ENCODE measurements around the gene GMCL1.
A peak's percentile ranks its signal among the peaks of the same experiment; 100 is the strongest.
"Not testable (repeated sequence)": the region's sequence is repeated elsewhere in the genome, so short reads cannot be mapped to it uniquely, and the experiment has no call there.

Gene GMCL1

GRCh38 chr2:69796174-69796573, 33.3 kb upstream of the GMCL1 start:
- no peaks in the 10 kb centered on the region for H3K27me3 ChIP-seq (ENCODE audit: low read depth, low read length)
- no peaks in the 10 kb centered on the region for H3K9me3 ChIP-seq (ENCODE audit: control insufficient read depth in 1 of 2, low read length in 2 of 2)
- no peak overlapping the region for H3K4me3 ChIP-seq (ENCODE audit: low read depth in 1 of 2, low read length in 2 of 2)
- no peaks in the 10 kb centered on the region for H3K36me3 ChIP-seq (ENCODE audit: control insufficient read depth in 1 of 2, insufficient read depth in 2 of 2, low read length in 2 of 2)
- H3K4me1 ChIP-seq (ENCODE audit: control insufficient read depth in 1 of 2, insufficient read depth in 2 of 2, low read length in 2 of 2), result peaks cover 0 to 15% of the 10 kb centered on the region in 2 donors
- no peak overlapping the region for H3K27ac ChIP-seq (ENCODE audit: low read length)

DNA sequence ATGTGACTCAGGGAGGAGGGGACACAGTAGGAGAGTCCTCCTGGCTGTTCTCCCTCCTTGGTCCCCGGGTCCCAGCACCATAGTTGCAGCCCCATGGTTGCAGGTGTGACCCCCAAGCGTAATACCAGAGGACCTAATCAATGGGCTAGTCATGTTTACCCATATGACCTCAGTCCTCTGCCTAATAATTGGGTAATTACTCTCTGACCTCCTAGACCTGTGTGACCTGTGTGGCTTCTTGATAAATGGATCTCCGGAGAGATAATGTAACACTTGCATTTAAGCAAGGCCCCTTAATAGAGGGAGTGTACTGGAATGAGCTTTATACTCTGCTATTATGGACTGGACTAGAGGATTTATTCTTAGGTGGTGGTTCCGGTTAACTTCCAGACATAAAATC, 32.2 kb upstream of the GMCL1 start:
- Histone ChIP-seq H3K4me3 (ENCODE audit: low read depth in 1 of 2, low read length in 2 of 2) (no peak overlapping the region), H3K4me1 (ENCODE audit: control insufficient read depth in 1 of 2, insufficient read depth in 2 of 2, low read length in 2 of 2) (peaks cover 0 to 14% of the 10 kb centered on the region in 2 donors), H3K9me3 (ENCODE audit: control insufficient read depth in 1 of 2, low read length in 2 of 2) (no peaks in the 10 kb centered on the region), H3K27ac (ENCODE audit: low read length) (no peak overlapping the region), H3K27me3 (ENCODE audit: low read depth, low read length) (no peaks in the 10 kb centered on the region), H3K36me3 (ENCODE audit: control insufficient read depth in 1 of 2, insufficient read depth in 2 of 2, low read length in 2 of 2) (no peaks in the 10 kb centered on the region)

DNA sequence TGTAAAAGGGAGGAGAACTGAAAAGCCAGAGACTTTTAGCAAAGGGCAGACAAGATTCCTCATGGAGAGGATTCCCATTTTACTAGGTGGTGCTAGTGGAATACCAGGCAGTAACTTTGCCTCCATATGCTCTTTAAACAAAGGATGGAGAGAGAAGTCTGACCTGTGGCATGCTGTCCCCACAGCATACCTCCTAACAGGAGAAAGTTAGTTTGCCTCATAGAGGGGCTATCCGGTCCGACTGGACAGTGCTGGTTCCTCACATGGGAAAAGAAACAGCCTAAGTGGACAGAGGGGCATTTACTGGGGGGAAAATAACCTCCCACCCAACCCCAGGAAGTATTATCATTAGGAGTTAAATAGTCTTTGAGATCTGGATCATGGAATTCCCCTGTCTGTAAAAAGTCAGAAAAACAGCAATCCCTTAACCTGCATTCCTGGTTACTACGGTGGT, 31.6 kb upstream of the GMCL1 start:
- no peaks in the 10 kb centered on the region for H3K27me3 ChIP-seq (ENCODE audit: low read depth, low read length)
- peaks cover 0 to 14% of the 10 kb centered on the region in 2 donors for H3K4me1 ChIP-seq (ENCODE audit: control insufficient read depth in 1 of 2, insufficient read depth in 2 of 2, low read length in 2 of 2)
- H3K36me3 ChIP-seq (ENCODE audit: control insufficient read depth in 1 of 2, insufficient read depth in 2 of 2, low read length in 2 of 2), result no peaks in the 10 kb centered on the region
- H3K9me3 ChIP-seq (ENCODE audit: control insufficient read depth in 1 of 2, low read length in 2 of 2), result no peaks in the 10 kb centered on the region
- H3K4me3 ChIP-seq (ENCODE audit: low read depth in 1 of 2, low read length in 2 of 2), result peak overlapping the region; percentile 42 to 53
- peak overlapping the region; percentile 67 for H3K27ac ChIP-seq (ENCODE audit: low read length)

DNA sequence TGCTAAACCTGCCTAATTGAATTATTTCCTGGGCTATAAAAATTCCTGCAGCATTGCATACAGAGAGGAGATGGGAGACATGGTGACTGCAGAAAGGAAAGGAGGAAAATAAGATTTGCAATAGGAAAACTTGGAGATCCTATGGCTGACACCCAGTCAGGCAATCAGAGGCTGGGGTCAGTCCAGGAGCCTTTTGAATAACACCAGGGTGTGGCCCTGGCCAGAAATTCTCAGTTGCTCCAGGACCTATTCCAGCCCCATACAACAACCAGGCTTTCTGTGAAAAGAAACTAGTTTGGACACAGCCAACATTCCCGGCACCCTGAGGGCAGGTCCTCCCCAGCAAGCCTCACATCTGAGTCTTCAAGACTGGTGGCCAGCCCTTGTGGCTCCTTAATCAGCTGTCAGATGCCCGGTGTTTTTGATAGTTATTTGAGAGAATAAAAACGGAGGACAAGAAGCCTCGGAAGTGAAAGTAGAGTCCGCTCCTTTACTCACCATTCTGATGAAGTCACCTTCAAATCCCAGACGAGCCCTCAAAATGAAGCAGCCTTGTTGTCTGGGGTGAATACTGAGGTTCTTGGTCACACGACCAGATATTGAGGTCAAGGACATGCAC, 31.1 kb upstream of the GMCL1 start:
- peaks cover 0 to 14% of the 10 kb centered on the region in 2 donors for H3K4me1 ChIP-seq (ENCODE audit: control insufficient read depth in 1 of 2, insufficient read depth in 2 of 2, low read length in 2 of 2)
- no peaks in the 10 kb centered on the region for H3K27me3 ChIP-seq (ENCODE audit: low read depth, low read length)
- peak overlapping the region; percentile 42 to 53 for H3K4me3 ChIP-seq (ENCODE audit: low read depth in 1 of 2, low read length in 2 of 2)
- H3K9me3 ChIP-seq (ENCODE audit: control insufficient read depth in 1 of 2, low read length in 2 of 2), result no peaks in the 10 kb centered on the region
- H3K27ac ChIP-seq (ENCODE audit: low read length), result peak overlapping the region; percentile 67
- H3K36me3 ChIP-seq (ENCODE audit: control insufficient read depth in 1 of 2, insufficient read depth in 2 of 2, low read length in 2 of 2), result peaks cover 0 to 3% of the 10 kb centered on the region in 2 donors

- H3K36me3 ChIP-seq (ENCODE audit: control insufficient read depth in 1 of 2, insufficient read depth in 2 of 2, low read length in 2 of 2), result peaks cover 0 to 6% of the 10 kb centered on the region in 2 donors
- H3K27me3 ChIP-seq (ENCODE audit: low read depth, low read length), result no peaks in the 10 kb centered on the region
- no peaks in the 10 kb centered on the region for H3K9me3 ChIP-seq (ENCODE audit: control insufficient read depth in 1 of 2, low read length in 2 of 2)
- H3K4me1 ChIP-seq (ENCODE audit: control insufficient read depth in 1 of 2, insufficient read depth in 2 of 2, low read length in 2 of 2), result peaks cover 0 to 14% of the 10 kb centered on the region in 2 donors
- peak overlapping the region; percentile 67 for H3K27ac ChIP-seq (ENCODE audit: low read length)
- peak overlapping the region; percentile 42 to 53 for H3K4me3 ChIP-seq (ENCODE audit: low read depth in 1 of 2, low read length in 2 of 2)
These were observed 30.4 kb upstream of the GMCL1 start for GRCh38 chr2:69798909-69799526.

DNA sequence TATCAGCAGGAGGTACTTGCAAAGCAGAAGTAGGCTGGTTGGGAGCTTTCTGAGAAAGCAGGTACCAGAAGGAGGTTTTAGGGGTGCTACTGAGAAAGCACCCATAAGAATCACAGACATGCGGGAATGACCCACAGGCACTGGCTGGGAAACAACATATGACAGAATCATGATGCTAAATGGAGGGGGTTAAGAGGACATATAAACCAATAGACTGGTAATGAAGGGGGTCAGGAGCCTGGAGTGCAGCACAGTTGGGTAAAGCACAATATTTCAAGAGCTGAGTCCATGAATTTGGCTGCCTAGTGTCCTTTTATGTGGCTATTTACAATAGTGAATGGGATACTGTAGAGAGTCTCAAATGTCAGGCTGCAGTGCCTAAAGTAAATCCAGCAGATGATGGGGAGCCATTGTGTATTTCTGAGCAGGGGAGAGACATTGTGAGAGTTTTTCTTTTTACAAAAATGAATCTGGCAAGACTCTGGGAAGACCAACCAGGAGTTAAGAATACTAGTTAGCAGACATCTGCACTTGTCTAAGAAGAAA, 27.6 kb upstream of the GMCL1 start:
- H3K4me1 ChIP-seq (ENCODE audit: control insufficient read depth in 1 of 2, insufficient read depth in 2 of 2, low read length in 2 of 2), result peaks cover 0 to 14% of the 10 kb centered on the region in 2 donors
- H3K9me3 ChIP-seq (ENCODE audit: control insufficient read depth in 1 of 2, low read length in 2 of 2), result no peaks in the 10 kb centered on the region
- peaks cover 14 to 18% of the 10 kb centered on the region in 2 donors for H3K36me3 ChIP-seq (ENCODE audit: control insufficient read depth in 1 of 2, insufficient read depth in 2 of 2, low read length in 2 of 2)
- H3K4me3 ChIP-seq (ENCODE audit: low read depth in 1 of 2, low read length in 2 of 2), result no peak overlapping the region
- no peak overlapping the region for H3K27ac ChIP-seq (ENCODE audit: low read length)
- H3K27me3 ChIP-seq (ENCODE audit: low read depth, low read length), result no peaks in the 10 kb centered on the region

GRCh38 chr2:69802781-69803367, 26.6 kb upstream of the GMCL1 start:
- peaks cover 0 to 13% of the 10 kb centered on the region in 2 donors for H3K4me1 ChIP-seq (ENCODE audit: control insufficient read depth in 1 of 2, insufficient read depth in 2 of 2, low read length in 2 of 2)
- H3K36me3 ChIP-seq (ENCODE audit: control insufficient read depth in 1 of 2, insufficient read depth in 2 of 2, low read length in 2 of 2), result peaks cover 17 to 27% of the 10 kb centered on the region in 2 donors
- not testable (repeated sequence) for H3K4me3 ChIP-seq (ENCODE audit: low read depth in 1 of 2, low read length in 2 of 2); H3K27me3 ChIP-seq (ENCODE audit: low read depth, low read length); H3K27ac ChIP-seq (ENCODE audit: low read length); H3K9me3 ChIP-seq (ENCODE audit: control insufficient read depth in 1 of 2, low read length in 2 of 2)

DNA sequence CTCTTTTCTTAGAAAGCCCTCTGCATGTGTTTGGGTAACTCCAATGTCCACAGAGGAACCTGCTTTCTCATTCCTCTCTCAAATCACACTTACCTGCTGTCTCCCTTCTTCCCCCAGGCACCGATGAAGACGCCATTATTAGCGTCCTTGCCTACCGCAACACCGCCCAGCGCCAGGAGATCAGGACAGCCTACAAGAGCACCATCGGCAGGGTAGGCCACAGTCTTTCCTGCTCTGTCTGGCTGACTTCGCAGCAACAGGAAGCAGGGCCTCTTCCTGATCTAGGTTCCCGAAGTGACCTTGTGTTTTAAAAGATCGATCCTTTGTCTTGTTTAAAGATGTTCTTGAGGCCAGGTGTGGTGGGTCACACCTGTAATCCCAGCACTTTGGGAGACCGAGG, 25.0 kb upstream of the GMCL1 start:
- H3K36me3 ChIP-seq (ENCODE audit: control insufficient read depth in 1 of 2, insufficient read depth in 2 of 2, low read length in 2 of 2), result peaks cover 26 to 37% of the 10 kb centered on the region in 2 donors
- no peaks in the 10 kb centered on the region for H3K27me3 ChIP-seq (ENCODE audit: low read depth, low read length)
- H3K27ac ChIP-seq (ENCODE audit: low read length), result no peak overlapping the region
- H3K9me3 ChIP-seq (ENCODE audit: control insufficient read depth in 1 of 2, low read length in 2 of 2), result no peaks in the 10 kb centered on the region
- no peak overlapping the region for H3K4me3 ChIP-seq (ENCODE audit: low read depth in 1 of 2, low read length in 2 of 2)
- peaks cover 0 to 2% of the 10 kb centered on the region in 2 donors for H3K4me1 ChIP-seq (ENCODE audit: control insufficient read depth in 1 of 2, insufficient read depth in 2 of 2, low read length in 2 of 2)

- Histone ChIP-seq H3K4me1 (ENCODE audit: control insufficient read depth in 1 of 2, insufficient read depth in 2 of 2, low read length in 2 of 2) (no peaks in the 10 kb centered on the region), H3K27me3 (ENCODE audit: low read depth, low read length) (no peaks in the 10 kb centered on the region), H3K36me3 (ENCODE audit: control insufficient read depth in 1 of 2, insufficient read depth in 2 of 2, low read length in 2 of 2) (peaks cover 41 to 45% of the 10 kb centered on the region in 2 donors), H3K9me3 (ENCODE audit: control insufficient read depth in 1 of 2, low read length in 2 of 2) (no peaks in the 10 kb centered on the region), H3K4me3 (ENCODE audit: low read depth in 1 of 2, low read length in 2 of 2) (no peak overlapping the region), H3K27ac (ENCODE audit: low read length) (no peak overlapping the region)
These were observed 23.6 kb upstream of the GMCL1 start for GRCh38 chr2:69805887-69806286.

DNA sequence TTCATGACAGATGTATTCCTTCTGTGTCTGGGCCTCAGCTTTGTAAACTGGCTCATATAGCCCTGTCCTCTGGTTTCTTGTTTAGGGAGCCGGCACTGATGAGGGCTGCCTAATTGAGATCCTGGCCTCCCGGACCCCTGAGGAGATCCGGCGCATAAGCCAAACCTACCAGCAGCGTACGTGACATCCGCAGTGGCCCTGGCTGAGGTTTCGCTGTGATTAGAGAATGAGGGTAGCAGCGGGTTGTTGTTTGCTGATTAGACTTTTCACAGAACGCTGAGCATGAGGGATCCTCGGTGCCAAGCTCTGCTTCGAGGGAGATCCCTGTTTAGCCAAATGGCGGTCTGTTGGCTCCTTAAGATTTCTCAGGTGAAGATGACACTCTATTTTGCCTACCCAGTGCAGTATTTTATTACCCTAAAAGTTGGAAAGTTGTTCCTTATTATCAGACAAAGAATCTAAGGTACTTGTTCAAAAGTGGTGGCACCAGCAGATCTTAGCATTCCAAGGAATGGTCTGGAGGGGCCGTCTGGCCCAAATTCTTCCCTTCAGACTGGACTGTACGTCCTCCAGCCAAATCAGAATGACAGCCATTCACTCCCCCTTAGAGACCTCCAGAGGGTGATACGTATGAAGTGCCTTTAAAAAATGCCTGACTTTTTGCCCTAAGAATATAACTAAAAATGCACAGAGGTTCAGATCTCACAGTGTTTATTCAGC, 21.5 kb upstream of the GMCL1 start:
- H3K36me3 ChIP-seq (ENCODE audit: control insufficient read depth in 1 of 2, insufficient read depth in 2 of 2, low read length in 2 of 2), result peaks cover 53 to 65% of the 10 kb centered on the region in 2 donors
- no peak overlapping the region for H3K4me3 ChIP-seq (ENCODE audit: low read depth in 1 of 2, low read length in 2 of 2)
- no peaks in the 10 kb centered on the region for H3K9me3 ChIP-seq (ENCODE audit: control insufficient read depth in 1 of 2, low read length in 2 of 2)
- no peak overlapping the region for H3K27ac ChIP-seq (ENCODE audit: low read length)
- no peaks in the 10 kb centered on the region for H3K4me1 ChIP-seq (ENCODE audit: control insufficient read depth in 1 of 2, insufficient read depth in 2 of 2, low read length in 2 of 2)
- H3K27me3 ChIP-seq (ENCODE audit: low read depth, low read length), result no peaks in the 10 kb centered on the region

DNA sequence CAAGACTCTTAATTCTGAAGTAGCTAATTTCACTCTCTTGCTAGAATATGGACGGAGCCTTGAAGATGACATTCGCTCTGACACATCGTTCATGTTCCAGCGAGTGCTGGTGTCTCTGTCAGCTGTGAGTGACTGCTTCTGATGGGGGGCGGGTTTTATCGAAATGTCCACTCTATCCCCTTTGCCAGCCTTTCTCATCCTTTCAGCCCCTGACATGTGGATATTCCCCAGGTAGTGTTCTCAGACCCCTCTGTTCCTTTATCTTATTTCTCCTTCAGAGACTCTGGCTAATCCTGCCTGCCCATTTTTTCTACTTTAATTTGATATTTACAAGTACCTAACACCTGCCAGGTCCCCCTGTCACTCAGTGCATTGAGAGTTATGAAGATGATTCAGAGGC, 18.9 kb upstream of the GMCL1 start:
- Histone ChIP-seq H3K9me3 (ENCODE audit: control insufficient read depth in 1 of 2, low read length in 2 of 2) (no peaks in the 10 kb centered on the region), H3K36me3 (ENCODE audit: control insufficient read depth in 1 of 2, insufficient read depth in 2 of 2, low read length in 2 of 2) (peaks cover 48 to 55% of the 10 kb centered on the region in 2 donors), H3K27me3 (ENCODE audit: low read depth, low read length) (no peaks in the 10 kb centered on the region), H3K4me1 (ENCODE audit: control insufficient read depth in 1 of 2, insufficient read depth in 2 of 2, low read length in 2 of 2) (no peaks in the 10 kb centered on the region), H3K27ac (ENCODE audit: low read length) (no peak overlapping the region), H3K4me3 (ENCODE audit: low read depth in 1 of 2, low read length in 2 of 2) (no peak overlapping the region)

Measured in muscle layer of duodenum (tissue), 2 donors.